Endothelial cell of umbilical vein (primary cell): ENCODE data around the gene GGT6.
A peak's percentile ranks its signal among the peaks of the same experiment; 100 is the strongest.

Experiments used
- EZH2 ChIP-seq: IDR thresholded peaks from 2 replicates; pipeline ENCODE4 v1.6.1; 2012; ENCODE audit warnings: borderline replicate concordance, low read depth, mild to moderate bottlenecking, moderate library complexity, low read length, inconsistent platforms; ENCODE audit not compliant: severe bottlenecking
- JUN ChIP-seq: IDR thresholded peaks from 2 replicates; pipeline ENCODE4 v1.6.1; 2011; ENCODE audit warnings: borderline replicate concordance, low read depth; ENCODE audit not compliant: insufficient read length, insufficient read depth
- MYC ChIP-seq: IDR thresholded peaks from one replicate; pipeline ENCODE4 v1.6.1; 2011; ENCODE audit warnings: mild to moderate bottlenecking, low read depth, low read length
- POLR2A ChIP-seq: IDR thresholded peaks from 2 replicates; pipeline ENCODE4 v1.6.1; 2012; ENCODE audit warnings: low read depth, mild to moderate bottlenecking, control low read depth, low read length
- POLR2AphosphoS5 ChIP-seq: IDR thresholded peaks from 2 replicates; pipeline ENCODE4 v1.6.1; 2012; ENCODE audit warnings: low read depth, mild to moderate bottlenecking, control low read depth, low read length, moderate library complexity; ENCODE audit not compliant: insufficient read depth
- TF ChIP-seq, protein P1 (sequence below), 2 donors: IDR thresholded peaks; 1 replicate in 1 of 2; 2 replicates in 1 of 2; pipeline ENCODE4 v1.5.1; 2011; ENCODE audit warnings: low read length in 2 of 2, mild to moderate bottlenecking in 2 of 2, moderate library complexity in 2 of 2, control low read depth in 1 of 2, inconsistent platforms in 1 of 2, low read depth in 1 of 2; ENCODE audit not compliant: insufficient read depth in 1 of 2; ENCODE audit errors: extremely low read depth in 1 of 2
- TF ChIP-seq, protein P2 (sequence below): IDR thresholded peaks from 2 replicates; pipeline ENCODE4 v1.6.1; 2011; ENCODE audit not compliant: insufficient read depth, insufficient read length

DNA sequence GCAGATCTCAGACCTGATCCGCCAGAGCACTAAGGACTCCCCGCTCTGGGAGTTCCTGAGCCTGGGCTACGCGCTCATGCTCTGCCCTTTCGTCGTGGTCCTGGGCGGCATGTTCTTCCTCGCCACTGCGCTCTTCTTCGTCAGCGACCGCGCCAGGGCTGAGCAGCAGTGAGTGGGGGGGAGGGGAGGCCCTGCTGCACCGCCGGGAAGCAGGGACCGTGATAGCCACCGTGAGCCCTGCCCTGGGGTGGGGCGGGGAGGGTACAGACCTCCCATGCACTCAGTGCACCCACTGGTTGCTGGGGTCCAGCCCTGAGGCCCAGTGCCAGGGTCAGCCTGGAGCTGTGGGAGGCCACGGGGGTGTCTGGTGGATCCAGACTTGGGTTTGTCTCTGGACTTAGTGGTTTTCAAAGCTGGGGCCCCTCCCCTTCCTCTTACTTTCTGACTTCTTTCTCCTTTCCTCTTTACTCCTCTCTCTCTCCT lies 24.1 kb downstream of the GGT6 start:
- TF ChIP-seq, protein P1, sequence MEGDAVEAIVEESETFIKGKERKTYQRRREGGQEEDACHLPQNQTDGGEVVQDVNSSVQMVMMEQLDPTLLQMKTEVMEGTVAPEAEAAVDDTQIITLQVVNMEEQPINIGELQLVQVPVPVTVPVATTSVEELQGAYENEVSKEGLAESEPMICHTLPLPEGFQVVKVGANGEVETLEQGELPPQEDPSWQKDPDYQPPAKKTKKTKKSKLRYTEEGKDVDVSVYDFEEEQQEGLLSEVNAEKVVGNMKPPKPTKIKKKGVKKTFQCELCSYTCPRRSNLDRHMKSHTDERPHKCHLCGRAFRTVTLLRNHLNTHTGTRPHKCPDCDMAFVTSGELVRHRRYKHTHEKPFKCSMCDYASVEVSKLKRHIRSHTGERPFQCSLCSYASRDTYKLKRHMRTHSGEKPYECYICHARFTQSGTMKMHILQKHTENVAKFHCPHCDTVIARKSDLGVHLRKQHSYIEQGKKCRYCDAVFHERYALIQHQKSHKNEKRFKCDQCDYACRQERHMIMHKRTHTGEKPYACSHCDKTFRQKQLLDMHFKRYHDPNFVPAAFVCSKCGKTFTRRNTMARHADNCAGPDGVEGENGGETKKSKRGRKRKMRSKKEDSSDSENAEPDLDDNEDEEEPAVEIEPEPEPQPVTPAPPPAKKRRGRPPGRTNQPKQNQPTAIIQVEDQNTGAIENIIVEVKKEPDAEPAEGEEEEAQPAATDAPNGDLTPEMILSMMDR (IDR thresholded peaks at IDR 0.05; ENCODE audit: extremely low read depth in 1 of 2, insufficient read depth in 1 of 2, low read depth in 1 of 2, low read length in 2 of 2) = no peak
- TF ChIP-seq, protein P2, sequence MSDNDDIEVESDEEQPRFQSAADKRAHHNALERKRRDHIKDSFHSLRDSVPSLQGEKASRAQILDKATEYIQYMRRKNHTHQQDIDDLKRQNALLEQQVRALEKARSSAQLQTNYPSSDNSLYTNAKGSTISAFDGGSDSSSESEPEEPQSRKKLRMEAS = no peak
- TF ChIP-seq MYC (no peak), POLR2AphosphoS5 (peak; percentile 22), POLR2A (peak; percentile 16), JUN (no peak), EZH2 (no peak)
